Bronchial epithelial cell (primary cell): Measurements from ENCODE around the gene TRPT1. TPM values are rescaled to one million over a fixed set of nuclear protein-coding genes. Genes with fewer than 3 reads are reported as not detected.

ENCODE experiments used
- DNase-seq: peaks from one replicate; pipeline ENCODE4 v3.0.0-alpha.2; 2010; ENCODE audit warnings: low read depth
- FAIRE-seq: peaks from 2 replicates; lab custom pipeline; 2011; peaks lifted over from hg19 to GRCh38; lab: Jason Lieb, UNC
- H3K27me3 ChIP-seq: 2 replicates; pipeline ENCODE4 v1.5.1; 2011; ENCODE audit warnings: low read length; ENCODE audit not compliant: control insufficient read depth, insufficient read depth
- H3K36me3 ChIP-seq: 2 replicates; pipeline ENCODE4 v1.5.1; 2011; ENCODE audit warnings: low read length; ENCODE audit not compliant: control insufficient read depth, insufficient read depth
- H3K4me3 ChIP-seq: 2 replicates; pipeline ENCODE4 v1.5.1; 2011; ENCODE audit warnings: mild to moderate bottlenecking, low read depth, low read length, control low read depth
- total RNA-seq: library from RNA; depleted of rRNA; stranded (reverse); fragments of >200 nt; gene quantifications from 2 replicates; pipeline ENCODE4 v1.2.1, GENCODE V29; 2014
- TF ChIP-seq, protein P1 (sequence below): IDR thresholded peaks from 2 replicates; pipeline ENCODE4 v1.5.1; 2011; ENCODE audit warnings: mild to moderate bottlenecking, moderate library complexity, low read length, control low read depth, inconsistent platforms; ENCODE audit not compliant: insufficient read depth, severe bottlenecking

TRPT1 gene
- total RNA-seq, 1 donor from 2014 or later: 24.5 TPM

DNA sequence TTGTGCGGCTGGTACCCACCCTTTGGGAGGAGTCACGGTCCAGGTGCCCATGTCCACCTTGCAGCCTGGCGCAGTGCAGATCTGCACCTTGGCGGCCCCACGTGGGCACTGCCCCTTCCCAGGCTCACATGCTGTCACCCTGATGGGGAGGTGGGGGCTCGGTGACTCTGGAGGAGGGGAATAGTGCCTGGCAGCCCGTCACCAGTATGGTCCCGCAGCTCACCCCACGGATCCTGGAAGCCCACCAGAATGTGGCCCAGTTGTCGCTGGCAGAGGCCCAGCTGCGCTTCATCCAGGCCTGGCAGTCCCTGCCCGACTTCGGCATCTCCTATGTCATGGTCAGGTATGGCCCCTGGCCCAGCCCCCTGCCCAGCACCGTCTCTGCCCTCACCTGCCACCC lies 5.2 kb downstream of the TRPT1 start:
- Histone ChIP-seq H3K27me3 (no peaks in the 10 kb centered on the region), H3K4me3 (no peak overlapping the region), H3K36me3 (peaks cover 13% of the 10 kb centered on the region)
- TF ChIP-seq, protein P1, sequence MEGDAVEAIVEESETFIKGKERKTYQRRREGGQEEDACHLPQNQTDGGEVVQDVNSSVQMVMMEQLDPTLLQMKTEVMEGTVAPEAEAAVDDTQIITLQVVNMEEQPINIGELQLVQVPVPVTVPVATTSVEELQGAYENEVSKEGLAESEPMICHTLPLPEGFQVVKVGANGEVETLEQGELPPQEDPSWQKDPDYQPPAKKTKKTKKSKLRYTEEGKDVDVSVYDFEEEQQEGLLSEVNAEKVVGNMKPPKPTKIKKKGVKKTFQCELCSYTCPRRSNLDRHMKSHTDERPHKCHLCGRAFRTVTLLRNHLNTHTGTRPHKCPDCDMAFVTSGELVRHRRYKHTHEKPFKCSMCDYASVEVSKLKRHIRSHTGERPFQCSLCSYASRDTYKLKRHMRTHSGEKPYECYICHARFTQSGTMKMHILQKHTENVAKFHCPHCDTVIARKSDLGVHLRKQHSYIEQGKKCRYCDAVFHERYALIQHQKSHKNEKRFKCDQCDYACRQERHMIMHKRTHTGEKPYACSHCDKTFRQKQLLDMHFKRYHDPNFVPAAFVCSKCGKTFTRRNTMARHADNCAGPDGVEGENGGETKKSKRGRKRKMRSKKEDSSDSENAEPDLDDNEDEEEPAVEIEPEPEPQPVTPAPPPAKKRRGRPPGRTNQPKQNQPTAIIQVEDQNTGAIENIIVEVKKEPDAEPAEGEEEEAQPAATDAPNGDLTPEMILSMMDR: no peak
- DNase-seq: no peak
- FAIRE-seq: no peak

- Histone ChIP-seq H3K36me3 (peaks cover 13% of the 10 kb centered on the region), H3K4me3 (no peak overlapping the region), H3K27me3 (no peaks in the 10 kb centered on the region)
- FAIRE-seq (no peak), DNase-seq (no peak)
- TF ChIP-seq, protein P1: no peak
Measured at GRCh38 chr11:64220271-64220670, 5.7 kb downstream of the TRPT1 start.

- H3K4me3 ChIP-seq: no peak overlapping the region
- peaks cover 13% of the 10 kb centered on the region for H3K36me3 ChIP-seq
- TF ChIP-seq, protein P1: no peak
- DNase-seq: no peak
- FAIRE-seq: no peak
- no peaks in the 10 kb centered on the region for H3K27me3 ChIP-seq
Measured at GRCh38 chr11:64219755-64220154, 6.2 kb downstream of the TRPT1 start.

DNA sequence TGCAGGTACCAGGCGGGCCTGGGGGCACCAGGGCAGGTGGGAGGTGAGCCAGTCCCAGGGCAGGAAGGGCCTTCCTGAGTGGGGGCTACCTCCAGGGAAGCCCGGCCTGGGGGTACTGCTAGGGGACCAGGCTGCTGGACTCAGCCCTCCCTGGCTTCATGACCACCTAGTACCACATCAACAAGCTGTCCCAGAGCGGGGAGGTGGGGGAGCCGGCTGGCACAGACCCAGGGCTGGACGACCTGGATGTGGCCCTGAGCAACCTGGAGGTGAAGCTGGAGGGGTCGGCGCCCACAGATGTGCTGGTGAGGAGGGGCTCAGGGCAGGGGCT lies 6.7 kb downstream of the TRPT1 start:
- Histone ChIP-seq H3K27me3 (no peaks in the 10 kb centered on the region), H3K36me3 (peaks cover 13% of the 10 kb centered on the region), H3K4me3 (no peak overlapping the region)
- TF ChIP-seq, protein P1: no peak
- FAIRE-seq (no peak), DNase-seq (no peak)

GRCh38 chr11:64218628-64219353 lies 7.2 kb downstream of the TRPT1 start:
- TF ChIP-seq, protein P1: no peak
- FAIRE-seq (no peak), DNase-seq (no peak)
- Histone ChIP-seq H3K4me3 (no peak overlapping the region), H3K27me3 (no peaks in the 10 kb centered on the region), H3K36me3 (peaks cover 12% of the 10 kb centered on the region)

- DNase-seq: no peak
- no peaks in the 10 kb centered on the region for H3K27me3 ChIP-seq
- no peak for FAIRE-seq
Measured at GRCh38 chr11:64216879-64217278, 9.1 kb downstream of the TRPT1 start.

More at GRCh38 chr11:64216879-64217278, 9.1 kb downstream of the TRPT1 start:
- Histone ChIP-seq H3K36me3 (peaks cover 4% of the 10 kb centered on the region), H3K4me3 (no peak overlapping the region)
- TF ChIP-seq, protein P1: no peak
